Ovary (tissue), 3 donors: ENCODE data around the gene FANCG.

Experiments used
- CTCF ChIP-seq, 3 donors: fragments of 450-650 bp in 2 of 3; fragments of 200-600 bp in 1 of 3; IDR thresholded peaks; one replicate each; pipeline versions ENCODE4 v1.5.1 to v1.8.0; 2016 to 2022; ENCODE audit warnings: antibody characterized with exemption in 3 of 3, mild to moderate bottlenecking in 1 of 3
- EP300 ChIP-seq: sonication (generic); formaldehyde crosslinking; IDR thresholded peaks from one replicate; pipeline ENCODE4 v1.6.1; 2017; ENCODE audit warnings: antibody characterized with exemption
- POLR2A ChIP-seq: fragments of 450-650 bp; IDR thresholded peaks from one replicate; pipeline ENCODE4 v1.6.1; 2017; ENCODE audit warnings: antibody characterized with exemption, mild to moderate bottlenecking, moderate library complexity
- donor health status: DM: no; HTN: no; CAD: no.

GRCh38 chr9:35074141-35074540 lies 5.6 kb downstream of the FANCG start:
- TF ChIP-seq CTCF (IDR thresholded peaks at IDR 0.05): no peak
- TF ChIP-seq POLR2A: no peak
- TF ChIP-seq EP300: no peak
